Psoas muscle (tissue), 8 donors: ENCODE data around the gene MOCOS. TPM values are rescaled to one million over a fixed set of nuclear protein-coding genes. Genes with fewer than 3 reads are reported as not detected.

Experiments used
- ATAC-seq, 4 donors: fragments of 200-7000 bp; cut with Tn5 transposase; one replicate each; pipeline ENCODE4 v1.9.1; 2020; ENCODE audit warnings: moderate library complexity in 3 of 4, mild to moderate bottlenecking in 2 of 4
- DNase-seq, 2 donors: peaks; one replicate each; pipeline ENCODE4 v3.0.0-alpha.2; 2020
- H3K27ac ChIP-seq: fragments of 200-600 bp; one replicate; pipeline ENCODE4 v1.8.0; 2022
- H3K27me3 ChIP-seq, 3 donors: fragments of 200-600 bp in 1 of 3; one replicate each; pipeline versions ENCODE4 v1.6.1 to v1.8.0; 2013 to 2022; ENCODE audit warnings: low read length in 2 of 3, mild to moderate bottlenecking in 2 of 3, moderate library complexity in 1 of 3; ENCODE audit not compliant: insufficient read depth in 3 of 3
- H3K36me3 ChIP-seq, 2 donors: fragments of 200-600 bp in 1 of 2; one replicate each; pipeline versions ENCODE4 v1.6.1 to v1.8.0; 2013 to 2022; ENCODE audit warnings: low read depth in 1 of 2, mild to moderate bottlenecking in 1 of 2, moderate library complexity in 1 of 2; ENCODE audit not compliant: insufficient read depth in 1 of 2
- H3K4me1 ChIP-seq: fragments of 200-600 bp; one replicate; pipeline ENCODE4 v1.8.0; 2022
- H3K4me3 ChIP-seq: fragments of 200-600 bp; one replicate; pipeline ENCODE4 v1.8.0; 2022; ENCODE audit warnings: mild to moderate bottlenecking
- H3K9me3 ChIP-seq: fragments of 200-600 bp; one replicate; pipeline ENCODE4 v1.8.0; 2022
- CTCF ChIP-seq: fragments of 200-600 bp; IDR thresholded peaks from one replicate; pipeline ENCODE4 v1.8.0; 2022; ENCODE audit warnings: antibody characterized with exemption
- WGBS, 3 donors: extraction: QIAGEN DNeasy Blood & Tissue Kit; methylation state at CpG; one replicate each; pipeline versions ENCODE4 v1.1.6 to v1.1.7; 2013; 5-methylcytosine and 5-hydroxymethylcytosine counted together
- intact Hi-C, 2 donors: fragments of 100-400 bp; cut with DNase I; formaldehyde crosslinking; loops; one replicate each; pipeline versions ENCODE4 v1.11.0 to v1.14.2; 2022
- polyA plus RNA-seq, 3 donors: library from polyadenylated mRNA; stranded (reverse); fragments of 200-250 nt; gene quantifications; one replicate each; pipeline ENCODE4 v1.2.3, GENCODE V29; 2013
- total RNA-seq, 4 donors: library from RNA; stranded (reverse); fragmentation: NEBNext Ultra II Directional in 2 of 4; extraction: Animal tissue kit (Norgen Biotek cat#: 25700) in 2 of 4; gene quantifications; one replicate each; pipeline versions ENCODE4 v1.2.1 to v1.2.4, GENCODE V29; 2021 to 2023
- donor health status: healthy with polysubstance abuse.
- donor health status: DM: no; HTN: no; CAD: no; lungs with moderate emphysema.
- donor health status: Bipolar disorder and iron deficiency.
- donor health status: healthy.
- donor health status: DM: yes; HTN: yes; CAD: no.
- donor health status: DM: no; HTN: no; CAD: no.
- donor health status: DM: no; HTN: no; CAD: no.
- donor health status: DM: yes; HTN: yes; CAD: no.

MOCOS gene
- total and polyA plus RNA-seq, 7 donors: 0.30 to 4.8 (median 0.94) TPM

GRCh38 chr18:36194600-36195315 is 7.5 kb downstream of the MOCOS start:
- no peaks in the 10 kb centered on the region for H3K27me3 ChIP-seq
- no peak overlapping the region for H3K4me3 ChIP-seq
- TF ChIP-seq CTCF: no peak
- WGBS, 3 donors: 82 to 86% (median 85%) methylated on average over 8 of the region's 8 CpGs
- DNase-seq: no peak
- H3K9me3 ChIP-seq: no peaks in the 10 kb centered on the region
- ATAC-seq: no peak
- H3K36me3 ChIP-seq: no peaks in the 10 kb centered on the region
- intact Hi-C loops: no loop called here
- H3K4me1 ChIP-seq: no peaks in the 10 kb centered on the region
- no peak overlapping the region for H3K27ac ChIP-seq

GRCh38 chr18:36195427-36196122 is 8.3 kb downstream of the MOCOS start:
- ATAC-seq (peak in 1 of 4 donors; percentile 74), DNase-seq (no peak)
- no peak for TF ChIP-seq CTCF
- no peaks in the 10 kb centered on the region for H3K4me1 ChIP-seq
- WGBS, 3 donors: 22 to 33% (median 27%) methylated on average over 3 of the region's 3 CpGs
- H3K36me3 ChIP-seq: no peaks in the 10 kb centered on the region
- no peak overlapping the region for H3K4me3 ChIP-seq
- no peaks in the 10 kb centered on the region for H3K27me3 ChIP-seq
- H3K9me3 ChIP-seq: no peaks in the 10 kb centered on the region
- H3K27ac ChIP-seq: no peak overlapping the region
- intact Hi-C loops: no loop called here

GRCh38 chr18:36196238-36196995 is 9.1 kb downstream of the MOCOS start:
- no peak for TF ChIP-seq CTCF
- 71 to 74% (median 72%) methylated on average over 6 of the region's 6 CpGs for WGBS, 3 donors
- Histone ChIP-seq H3K27me3 (no peaks in the 10 kb centered on the region), H3K4me1 (no peaks in the 10 kb centered on the region), H3K9me3 (no peaks in the 10 kb centered on the region), H3K36me3 (no peaks in the 10 kb centered on the region), H3K4me3 (no peak overlapping the region), H3K27ac (no peak overlapping the region)
- intact Hi-C loops: no loop called here
- ATAC-seq (no peak), DNase-seq (no peak)

- H3K4me3 ChIP-seq: no peak overlapping the region
- intact Hi-C loops: no loop called here
- no peak for TF ChIP-seq CTCF
These were observed 10.3 kb downstream of the MOCOS start for GRCh38 chr18:36197511-36198166.

More at GRCh38 chr18:36197511-36198166, 10.3 kb downstream of the MOCOS start:
- Histone ChIP-seq H3K36me3 (no peaks in the 10 kb centered on the region), H3K9me3 (no peaks in the 10 kb centered on the region), H3K4me1 (no peaks in the 10 kb centered on the region), H3K27ac (no peak overlapping the region), H3K27me3 (no peaks in the 10 kb centered on the region)
- DNase-seq (no peak), ATAC-seq (no peak)
